HEK293 (cell line): ENCODE results near the gene NFKBIB.
A peak's percentile ranks its signal among the peaks of the same experiment; 100 is the strongest.

Source experiments
- CTCF ChIA-PET: fragments of 350-600 bp; formaldehyde crosslinking; extraction: SDS; loops from one replicate; lab custom pipeline; 2021; ENCODE audit warnings: antibody characterized with exemption; lab: Yijun Ruan, JAX
- POLR2A ChIA-PET: fragments of 300-600 bp; formaldehyde crosslinking; extraction: SDS; loops from one replicate; lab custom pipeline; 2020; ENCODE audit warnings: antibody characterized with exemption, inconsistent platforms; lab: Yijun Ruan, JAX
- H3K27ac ChIP-seq: fragments of 200-500 bp; sonication (Bioruptor generic); 2 replicates; pipeline ENCODE4 v1.5.1; 2014; ENCODE audit warnings: low read depth, low read length, control low read depth, inconsistent platforms; ENCODE audit errors: extremely low read depth
- H3K36me3 ChIP-seq, 2 experiments: fragments of 200-500 bp in 1 of 2; sonication (Bioruptor generic) in 1 of 2; 1 replicate in 1 of 2; 2 replicates in 1 of 2; pipeline ENCODE4 v1.5.1; 2014 to 2017; ENCODE audit warnings: inconsistent platforms in 2 of 2, low read length in 2 of 2; ENCODE audit not compliant: control insufficient read depth in 2 of 2, insufficient read depth in 1 of 2
- H3K4me1 ChIP-seq: fragments of 200-500 bp; sonication (Bioruptor generic); 2 replicates; pipeline ENCODE4 v1.5.1; 2014; ENCODE audit warnings: mild to moderate bottlenecking, low read length, inconsistent platforms; ENCODE audit not compliant: control insufficient read depth, insufficient read depth
- H3K4me3 ChIP-seq: 2 replicates; pipeline ENCODE4 v1.5.1; 2011; ENCODE audit warnings: low read depth, mild to moderate bottlenecking, control low read depth, low read length, moderate library complexity
- H3K9me3 ChIP-seq: fragments of 200-500 bp; sonication (Bioruptor generic); 2 replicates; pipeline ENCODE4 v1.5.1; 2014; ENCODE audit warnings: low read depth, low read length, inconsistent platforms; ENCODE audit not compliant: control insufficient read depth, insufficient read depth
- GLIS1 ChIP-seq: fragments of 450-650 bp; formaldehyde crosslinking; IDR thresholded peaks from 2 replicates; pipeline ENCODE4 v1.5.1; 2016; ENCODE audit warnings: missing biosample characterization, missing genetic modification characterization
- KLF8 ChIP-seq: fragments of 450-650 bp; formaldehyde crosslinking; IDR thresholded peaks from 2 replicates; pipeline ENCODE4 v1.5.1; 2016; ENCODE audit warnings: missing biosample characterization, missing genetic modification characterization
- PRDM10 ChIP-seq: fragments of 450-650 bp; formaldehyde crosslinking; IDR thresholded peaks from 2 replicates; pipeline ENCODE4 v1.5.1; 2016; ENCODE audit warnings: missing biosample characterization, missing genetic modification characterization
- SALL2 ChIP-seq: fragments of 450-650 bp; formaldehyde crosslinking; IDR thresholded peaks from 2 replicates; pipeline ENCODE4 v1.5.0; 2017; ENCODE audit warnings: missing biosample characterization, mild to moderate bottlenecking, missing genetic modification characterization, borderline replicate concordance
- SP2 ChIP-seq: fragments of 450-650 bp; formaldehyde crosslinking; IDR thresholded peaks from 2 replicates; pipeline ENCODE4 v1.5.1; 2016; ENCODE audit warnings: missing biosample characterization, missing genetic modification characterization
- ZNF114 ChIP-seq: fragments of 450-650 bp; formaldehyde crosslinking; IDR thresholded peaks from 2 replicates; pipeline ENCODE4 v1.5.0; 2017; ENCODE audit warnings: missing biosample characterization, missing genetic modification characterization
- ZNF132 ChIP-seq: fragments of 450-650 bp; formaldehyde crosslinking; IDR thresholded peaks from 2 replicates; pipeline ENCODE4 v1.5.1; 2017; ENCODE audit warnings: missing biosample characterization, missing genetic modification characterization, borderline replicate concordance
- ZNF138 ChIP-seq: fragments of 450-650 bp; formaldehyde crosslinking; IDR thresholded peaks from 2 replicates; pipeline ENCODE4 v1.5.1; 2016; ENCODE audit warnings: missing biosample characterization, missing genetic modification characterization, borderline replicate concordance
- ZNF211 ChIP-seq: fragments of 450-650 bp; formaldehyde crosslinking; IDR thresholded peaks from 2 replicates; pipeline ENCODE4 v1.5.1; 2016; ENCODE audit warnings: low read depth, missing biosample characterization, missing genetic modification characterization
- ZNF24 ChIP-seq: fragments of 450-650 bp; formaldehyde crosslinking; IDR thresholded peaks from 2 replicates; pipeline ENCODE4 v1.5.1; 2016; ENCODE audit warnings: missing biosample characterization, missing genetic modification characterization
- ZNF335 ChIP-seq: fragments of 450-650 bp; formaldehyde crosslinking; conservative IDR thresholded peaks from 2 replicates; pipeline ENCODE4 v1.5.1; 2016; ENCODE audit warnings: missing biosample characterization, missing genetic modification characterization
- ZNF354C ChIP-seq: fragments of 450-650 bp; formaldehyde crosslinking; IDR thresholded peaks from 2 replicates; pipeline ENCODE4 v1.5.1; 2016; ENCODE audit warnings: missing biosample characterization, missing genetic modification characterization, low read depth, borderline replicate concordance
- ZNF37A ChIP-seq: fragments of 450-650 bp; IDR thresholded peaks from 2 replicates; pipeline ENCODE4 v1.5.1; 2018; ENCODE audit warnings: missing biosample characterization, missing genetic modification characterization
- ZNF544 ChIP-seq: fragments of 450-650 bp; formaldehyde crosslinking; IDR thresholded peaks from 2 replicates; pipeline ENCODE4 v1.5.0; 2017; ENCODE audit warnings: missing biosample characterization, missing genetic modification characterization
- ZNF555 ChIP-seq: fragments of 450-650 bp; formaldehyde crosslinking; conservative IDR thresholded peaks from 2 replicates; pipeline ENCODE4 v1.5.1; 2017; ENCODE audit warnings: missing biosample characterization, mild to moderate bottlenecking, missing genetic modification characterization, inconsistent platforms
- ZNF830 ChIP-seq: fragments of 450-650 bp; IDR thresholded peaks from 2 replicates; pipeline ENCODE4 v1.5.0; 2018; ENCODE audit warnings: missing biosample characterization, missing genetic modification characterization, low read depth, mild to moderate bottlenecking, moderate library complexity
- TF ChIP-seq, protein P1 (sequence below): fragments of 450-650 bp; formaldehyde crosslinking; IDR thresholded peaks from 2 replicates; pipeline ENCODE4 v1.5.1; 2016; ENCODE audit warnings: missing biosample characterization, missing genetic modification characterization
- TF ChIP-seq, protein P2 (sequence below): fragments of 450-650 bp; formaldehyde crosslinking; IDR thresholded peaks from 2 replicates; pipeline ENCODE4 v1.5.1; 2016; ENCODE audit warnings: missing biosample characterization, missing genetic modification characterization
- TF ChIP-seq, protein P3 (sequence below): fragments of 450-650 bp; IDR thresholded peaks from 2 replicates; pipeline ENCODE4 v1.5.1; 2018; ENCODE audit warnings: missing biosample characterization, mild to moderate bottlenecking, missing genetic modification characterization
- TF ChIP-seq, protein P4 (sequence below): sonication (generic); formaldehyde crosslinking; IDR thresholded peaks from 2 replicates; pipeline ENCODE4 v1.8.1; 2022; ENCODE audit warnings: mild to moderate bottlenecking, moderate library complexity, missing genetic modification reagents

NFKBIB gene

GRCh38 chr19:38928391-38929001 lies 28.7 kb downstream of the NFKBIB start:
- Histone ChIP-seq H3K9me3 (no peaks in the 10 kb centered on the region), H3K27ac (no peak overlapping the region), H3K4me3 (no peak overlapping the region), H3K4me1 (peaks cover 10% of the 10 kb centered on the region; the same call in 1 of the 2 replicates), H3K36me3 (peaks cover 44 to 71% of the 10 kb centered on the region in 2 experiments)
- CTCF ChIA-PET = interaction anchor here (0.7 to 5.3 kb wide), 12 partner anchors 10 to 525 kb away, joined by 3 to 63 read pairs (median 24); partner anchors contain the start of genes FAM98C, NFKBIB and SIRT2
- POLR2A ChIA-PET = interaction anchor here (0.6 to 2.5 kb wide), 3 partner anchors 81 to 541 kb away, joined by 3 to 11 read pairs (median 9); partner anchors contain the start of gene GGN
- TF ChIP-seq KLF8 (tag by site-specific recombination) = no peak
- peak; percentile 51; the same call in 1 of the 2 replicates for TF ChIP-seq ZNF335
- 0 out of 2 replicates have a peak, but pooled peaks have one; percentile 11 for TF ChIP-seq GLIS1 (tag by site-specific recombination)

DNA sequence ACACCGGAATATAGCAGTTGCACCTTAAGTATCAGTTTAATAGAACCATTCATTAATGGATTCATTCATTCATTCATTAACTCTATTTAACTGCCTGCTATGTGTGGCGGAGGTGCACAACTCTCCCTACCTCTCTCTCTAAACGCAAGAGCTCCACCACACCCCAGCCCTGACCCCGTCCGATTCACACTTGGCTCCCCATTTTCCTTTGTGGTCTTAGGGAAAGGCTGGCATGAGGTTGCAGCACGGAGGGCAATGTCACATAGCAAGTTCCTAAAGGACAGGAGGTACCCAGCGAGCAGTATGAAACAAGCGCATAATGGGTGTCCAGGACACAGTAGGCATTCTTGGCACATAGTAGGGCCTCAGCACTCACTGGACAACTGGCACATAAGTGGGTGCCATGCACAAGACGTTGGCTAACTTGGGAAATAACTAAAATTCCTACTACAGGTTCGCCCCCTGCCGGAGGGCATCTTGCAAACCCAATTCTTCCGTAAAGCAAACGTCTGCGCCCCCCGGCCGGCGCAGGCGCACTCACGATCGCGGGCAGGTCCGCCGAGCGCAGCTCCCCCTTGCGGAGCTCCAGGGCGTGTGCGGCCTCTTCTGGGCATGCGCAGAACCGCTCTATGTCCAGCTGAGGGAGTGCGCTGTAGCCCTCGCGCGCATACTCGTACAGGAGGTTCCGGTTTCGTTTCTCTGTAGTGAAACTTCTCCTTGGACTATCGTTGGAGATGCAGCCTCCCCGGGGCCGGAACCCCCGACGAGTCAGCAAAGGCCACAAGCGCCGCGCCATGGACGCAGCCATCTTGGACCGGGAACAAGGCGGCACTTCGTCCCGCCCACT lies 30.4 kb downstream of the NFKBIB start, which contains the start of gene SARS2:
SARS2 (minus strand) TSS at position 835 of the 847 bp plus-strand sequence; CDS start at position 808, 27 bp downstream.
- H3K27ac ChIP-seq = peak within 1 kb of the TSS; percentile 81
- H3K36me3 ChIP-seq = peaks cover 40 to 66% of the 10 kb centered on the region in 2 experiments
- ChIA-PET CTCF (interaction anchor here (0.5 to 5.3 kb wide), 103 partner anchors 9 to 1709 kb away, joined by 3 to 63 read pairs (median 4); partner anchors contain the start of genes ACTN4, CAPN12, CCER2 and ECH1), POLR2A (interaction anchor here (0.5 to 2.5 kb wide), 39 partner anchors 9 to 1024 kb away, joined by 3 to 34 read pairs (median 5); partner anchors contain the start of genes ACTN4, CCER2, ECH1 and EIF3K)
- peak within 1 kb of the TSS; percentile 70 for H3K4me3 ChIP-seq
- peaks cover 10% of the 10 kb centered on the region; the same call in 1 of the 2 replicates for H3K4me1 ChIP-seq
- H3K9me3 ChIP-seq = no peaks in the 10 kb centered on the region
- no peak for TF ChIP-seq ZNF354C (tag by site-specific recombination)
- TF ChIP-seq ZNF544 (tag by site-specific recombination) = no peak
- TF ChIP-seq SALL2 (tag by site-specific recombination) = no peak
- no peak; the same call in 1 of the 2 replicates for TF ChIP-seq PRDM10 (tag by site-specific recombination)
- no peak for TF ChIP-seq ZNF132 (tag by site-specific recombination)
- TF ChIP-seq, protein P1, sequence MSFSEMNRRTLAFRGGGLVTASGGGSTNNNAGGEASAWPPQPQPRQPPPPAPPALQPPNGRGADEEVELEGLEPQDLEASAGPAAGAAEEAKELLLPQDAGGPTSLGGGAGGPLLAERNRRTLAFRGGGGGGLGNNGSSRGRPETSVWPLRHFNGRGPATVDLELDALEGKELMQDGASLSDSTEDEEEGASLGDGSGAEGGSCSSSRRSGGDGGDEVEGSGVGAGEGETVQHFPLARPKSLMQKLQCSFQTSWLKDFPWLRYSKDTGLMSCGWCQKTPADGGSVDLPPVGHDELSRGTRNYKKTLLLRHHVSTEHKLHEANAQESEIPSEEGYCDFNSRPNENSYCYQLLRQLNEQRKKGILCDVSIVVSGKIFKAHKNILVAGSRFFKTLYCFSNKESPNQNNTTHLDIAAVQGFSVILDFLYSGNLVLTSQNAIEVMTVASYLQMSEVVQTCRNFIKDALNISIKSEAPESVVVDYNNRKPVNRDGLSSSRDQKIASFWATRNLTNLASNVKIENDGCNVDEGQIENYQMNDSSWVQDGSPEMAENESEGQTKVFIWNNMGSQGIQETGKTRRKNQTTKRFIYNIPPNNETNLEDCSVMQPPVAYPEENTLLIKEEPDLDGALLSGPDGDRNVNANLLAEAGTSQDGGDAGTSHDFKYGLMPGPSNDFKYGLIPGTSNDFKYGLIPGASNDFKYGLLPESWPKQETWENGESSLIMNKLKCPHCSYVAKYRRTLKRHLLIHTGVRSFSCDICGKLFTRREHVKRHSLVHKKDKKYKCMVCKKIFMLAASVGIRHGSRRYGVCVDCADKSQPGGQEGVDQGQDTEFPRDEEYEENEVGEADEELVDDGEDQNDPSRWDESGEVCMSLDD (tag by site-specific recombination) = peak; percentile 95
- no peak for TF ChIP-seq ZNF114 (tag by site-specific recombination)
- no peak for TF ChIP-seq ZNF830 (tag by site-specific recombination)
- TF ChIP-seq, protein P2, sequence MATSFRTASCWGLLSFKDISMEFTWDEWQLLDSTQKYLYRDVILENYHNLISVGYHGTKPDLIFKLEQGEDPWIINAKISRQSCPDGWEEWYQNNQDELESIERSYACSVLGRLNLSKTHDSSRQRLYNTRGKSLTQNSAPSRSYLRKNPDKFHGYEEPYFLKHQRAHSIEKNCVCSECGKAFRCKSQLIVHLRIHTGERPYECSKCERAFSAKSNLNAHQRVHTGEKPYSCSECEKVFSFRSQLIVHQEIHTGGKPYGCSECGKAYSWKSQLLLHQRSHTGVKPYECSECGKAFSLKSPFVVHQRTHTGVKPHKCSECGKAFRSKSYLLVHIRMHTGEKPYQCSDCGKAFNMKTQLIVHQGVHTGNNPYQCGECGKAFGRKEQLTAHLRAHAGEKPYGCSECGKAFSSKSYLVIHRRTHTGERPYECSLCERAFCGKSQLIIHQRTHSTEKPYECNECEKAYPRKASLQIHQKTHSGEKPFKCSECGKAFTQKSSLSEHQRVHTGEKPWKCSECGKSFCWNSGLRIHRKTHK (tag by site-specific recombination) = no peak
- TF ChIP-seq ZNF37A = no peak
- TF ChIP-seq, protein P3, sequence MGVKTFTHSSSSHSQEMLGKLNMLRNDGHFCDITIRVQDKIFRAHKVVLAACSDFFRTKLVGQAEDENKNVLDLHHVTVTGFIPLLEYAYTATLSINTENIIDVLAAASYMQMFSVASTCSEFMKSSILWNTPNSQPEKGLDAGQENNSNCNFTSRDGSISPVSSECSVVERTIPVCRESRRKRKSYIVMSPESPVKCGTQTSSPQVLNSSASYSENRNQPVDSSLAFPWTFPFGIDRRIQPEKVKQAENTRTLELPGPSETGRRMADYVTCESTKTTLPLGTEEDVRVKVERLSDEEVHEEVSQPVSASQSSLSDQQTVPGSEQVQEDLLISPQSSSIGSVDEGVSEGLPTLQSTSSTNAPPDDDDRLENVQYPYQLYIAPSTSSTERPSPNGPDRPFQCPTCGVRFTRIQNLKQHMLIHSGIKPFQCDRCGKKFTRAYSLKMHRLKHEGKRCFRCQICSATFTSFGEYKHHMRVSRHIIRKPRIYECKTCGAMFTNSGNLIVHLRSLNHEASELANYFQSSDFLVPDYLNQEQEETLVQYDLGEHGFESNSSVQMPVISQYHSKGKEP = no peak; the same call in 1 of the 2 replicates
- no peak for TF ChIP-seq ZNF211 (tag by site-specific recombination)
- TF ChIP-seq SP2 (tag by site-specific recombination) = no peak
- TF ChIP-seq, protein P4, sequence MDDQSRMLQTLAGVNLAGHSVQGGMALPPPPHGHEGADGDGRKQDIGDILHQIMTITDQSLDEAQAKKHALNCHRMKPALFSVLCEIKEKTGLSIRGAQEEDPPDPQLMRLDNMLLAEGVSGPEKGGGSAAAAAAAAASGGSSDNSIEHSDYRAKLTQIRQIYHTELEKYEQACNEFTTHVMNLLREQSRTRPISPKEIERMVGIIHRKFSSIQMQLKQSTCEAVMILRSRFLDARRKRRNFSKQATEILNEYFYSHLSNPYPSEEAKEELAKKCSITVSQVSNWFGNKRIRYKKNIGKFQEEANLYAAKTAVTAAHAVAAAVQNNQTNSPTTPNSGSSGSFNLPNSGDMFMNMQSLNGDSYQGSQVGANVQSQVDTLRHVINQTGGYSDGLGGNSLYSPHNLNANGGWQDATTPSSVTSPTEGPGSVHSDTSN (CRISPR knock-in tag) = peak; percentile 63; the same call in 1 of the 2 replicates
- TF ChIP-seq ZNF24 = peak; percentile 97
- TF ChIP-seq ZNF555 (tag by site-specific recombination) = no peak
- 0 out of 2 replicates have a peak, but pooled peaks have one; percentile 27 for TF ChIP-seq ZNF138 (tag by site-specific recombination)
